ENCODE data around the gene TIGD1. TPM values are rescaled to one million over a fixed set of nuclear protein-coding genes. Genes with fewer than 3 reads are reported as not detected.
A peak's percentile ranks its signal among the peaks of the same experiment; 100 is the strongest.

TIGD1 gene
- total RNA-seq, result 1 to 10 TPM; 6.0 to 7.7 TPM

DNA sequence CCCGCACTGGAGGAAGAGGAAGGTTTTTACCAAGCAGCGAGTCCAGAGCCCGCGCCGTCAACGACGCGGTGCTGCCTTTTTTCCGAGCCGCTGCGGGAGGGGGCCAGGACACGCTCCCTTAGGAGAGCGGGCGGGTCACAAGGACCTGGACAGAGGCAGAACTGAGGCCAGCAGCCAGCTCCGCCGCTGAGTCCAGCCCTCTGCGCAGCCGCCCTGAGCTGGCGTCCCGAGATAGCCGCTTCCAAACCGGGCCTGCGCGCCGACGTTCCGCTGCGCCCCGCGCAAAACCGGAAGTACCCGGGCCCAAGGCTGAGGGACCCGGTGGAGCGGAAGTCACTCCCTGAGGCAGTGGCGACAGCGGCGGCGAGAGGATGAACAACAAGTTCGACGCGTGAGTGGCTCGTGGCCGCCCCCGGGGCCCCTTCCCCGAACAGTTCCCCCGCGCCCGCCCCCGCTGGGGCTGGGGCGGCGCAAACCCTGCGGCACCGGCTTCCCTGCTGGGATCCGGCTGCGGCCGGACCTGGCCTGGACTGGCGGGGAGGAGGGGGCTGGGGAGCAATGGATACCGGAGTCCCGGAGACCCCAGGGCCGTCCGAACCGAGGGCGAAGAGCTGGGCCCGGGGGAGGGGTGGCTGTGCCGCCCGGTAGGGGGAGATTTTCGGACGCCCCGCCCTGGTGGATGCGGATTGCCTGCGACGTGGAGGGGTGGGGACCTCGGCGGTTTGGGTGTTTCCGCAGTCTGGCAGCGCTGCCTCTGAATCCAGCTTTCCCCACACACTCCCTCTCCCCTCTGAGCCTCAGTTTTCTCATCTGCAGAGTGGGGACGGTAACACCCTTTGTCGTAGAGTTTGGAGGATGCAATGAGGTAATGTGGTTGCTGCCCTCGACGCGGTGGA is at the start of gene TIGD1, which contains the start of gene EIF4E2:
Gene TIGD1 (minus strand): TSS at position 204 of the 896 bp plus-strand sequence. CDS start 675 bp downstream, outside the sequence.
Gene EIF4E2 (plus strand): TSS at position 336 of the 896 bp plus-strand sequence. CDS start 36 bp downstream, at position 372.
- Mint-ChIP-seq H3K36me3 (ENCODE audit: low read depth) (peaks cover 89% of the 10 kb centered on the region), H3K4me1 (peaks cover 50% of the 10 kb centered on the region), H3K4me3 (peak within 1 kb of the TSS; percentile 99), H3K9me3 (no peaks in the 10 kb centered on the region), H3K27ac (peak within 1 kb of the TSS; percentile 99), H3K27me3 (no peaks in the 10 kb centered on the region)
- peak; percentile 94 for ATAC-seq (replicated peaks)

DNA sequence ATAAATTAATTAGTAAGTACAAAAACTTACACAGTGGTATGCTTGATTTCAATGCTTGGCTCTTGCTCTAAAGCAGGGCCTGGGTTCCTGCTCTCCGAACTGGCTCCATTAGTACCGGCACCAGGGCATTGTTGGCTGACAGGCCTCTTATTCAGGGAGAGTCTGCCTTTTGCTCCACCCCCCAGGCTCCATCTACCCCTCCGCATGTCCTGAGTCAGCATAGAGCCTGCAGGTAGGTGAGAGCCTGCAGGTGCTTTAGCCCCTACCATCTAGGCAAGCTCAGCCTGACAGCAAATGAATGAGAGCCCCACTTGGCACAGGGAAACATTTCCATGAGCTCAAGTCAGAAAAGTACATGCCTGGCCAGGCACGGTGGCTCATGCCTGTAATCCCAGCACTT is 47.9 kb upstream of the TIGD1 start:
- Mint-ChIP-seq H3K27ac (no peak overlapping the region), H3K9me3 (no peaks in the 10 kb centered on the region), H3K36me3 (ENCODE audit: low read depth) (no peaks in the 10 kb centered on the region), H3K4me1 (peaks cover 2% of the 10 kb centered on the region), H3K27me3 (no peaks in the 10 kb centered on the region), H3K4me3 (no peak overlapping the region)
- no peak for ATAC-seq (replicated peaks)

DNA sequence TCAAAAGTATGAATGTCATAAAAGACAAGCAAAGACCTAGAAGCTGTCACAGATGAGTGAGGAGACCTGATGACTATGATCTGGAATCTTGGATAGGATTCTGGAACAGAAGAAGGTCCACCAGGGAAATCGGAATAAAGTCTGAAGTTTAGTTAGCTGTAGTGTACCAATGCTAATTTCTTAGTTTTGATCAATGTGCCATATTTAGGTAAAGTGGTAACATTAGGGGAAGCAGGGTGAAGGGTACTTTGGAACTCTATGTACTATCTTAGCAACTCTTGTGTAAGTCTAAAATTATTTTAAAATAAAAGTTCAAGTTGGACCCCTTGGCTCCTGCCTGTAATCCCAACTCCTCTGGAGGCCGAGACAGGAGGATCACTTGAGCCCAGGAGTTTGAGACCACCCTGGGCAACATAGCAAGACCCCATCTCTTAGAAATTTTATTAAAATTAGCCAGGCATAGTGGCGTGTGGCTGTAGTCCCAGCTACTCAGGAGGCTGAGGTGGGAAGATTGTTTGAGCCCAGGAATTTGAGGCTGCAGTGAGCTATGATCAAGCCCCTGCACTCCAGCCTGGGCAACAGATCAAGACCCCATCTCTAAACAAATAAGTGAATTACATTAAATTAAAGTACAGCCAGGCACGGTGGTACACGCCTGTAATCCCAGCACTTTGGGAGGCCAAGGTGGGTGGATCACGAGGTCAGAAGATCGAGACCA is 47.2 kb upstream of the TIGD1 start:
- no peaks in the 10 kb centered on the region for H3K27me3 Mint-ChIP-seq
- no peaks in the 10 kb centered on the region for H3K9me3 Mint-ChIP-seq
- no peak for ATAC-seq (replicated peaks)
- no peaks in the 10 kb centered on the region for H3K36me3 Mint-ChIP-seq (ENCODE audit: low read depth)
- H3K4me3 Mint-ChIP-seq, result no peak overlapping the region
- H3K4me1 Mint-ChIP-seq, result peaks cover 8% of the 10 kb centered on the region
- no peak overlapping the region for H3K27ac Mint-ChIP-seq

DNA sequence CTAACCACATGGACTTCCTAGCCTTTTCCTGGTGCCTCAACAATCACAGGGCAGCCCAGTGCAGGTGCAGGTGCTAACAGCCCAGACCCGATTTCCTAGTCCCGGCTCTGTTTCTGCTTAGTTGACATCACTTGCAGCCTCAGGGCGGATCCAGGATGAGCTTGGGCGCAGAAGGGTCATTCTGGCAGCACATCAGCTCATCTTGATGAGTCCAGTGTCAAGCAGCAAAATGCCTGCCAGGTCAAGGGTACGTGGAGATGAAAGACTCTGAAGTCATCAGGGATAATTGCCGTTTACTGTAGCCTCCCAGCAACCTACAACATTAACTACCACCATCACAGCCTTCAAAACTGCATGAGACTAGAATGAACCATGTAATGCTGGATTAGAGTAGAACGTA is 43.6 kb upstream of the TIGD1 start:
- Mint-ChIP-seq H3K36me3 (ENCODE audit: low read depth) (no peaks in the 10 kb centered on the region), H3K4me1 (peaks cover 8% of the 10 kb centered on the region)

DNA sequence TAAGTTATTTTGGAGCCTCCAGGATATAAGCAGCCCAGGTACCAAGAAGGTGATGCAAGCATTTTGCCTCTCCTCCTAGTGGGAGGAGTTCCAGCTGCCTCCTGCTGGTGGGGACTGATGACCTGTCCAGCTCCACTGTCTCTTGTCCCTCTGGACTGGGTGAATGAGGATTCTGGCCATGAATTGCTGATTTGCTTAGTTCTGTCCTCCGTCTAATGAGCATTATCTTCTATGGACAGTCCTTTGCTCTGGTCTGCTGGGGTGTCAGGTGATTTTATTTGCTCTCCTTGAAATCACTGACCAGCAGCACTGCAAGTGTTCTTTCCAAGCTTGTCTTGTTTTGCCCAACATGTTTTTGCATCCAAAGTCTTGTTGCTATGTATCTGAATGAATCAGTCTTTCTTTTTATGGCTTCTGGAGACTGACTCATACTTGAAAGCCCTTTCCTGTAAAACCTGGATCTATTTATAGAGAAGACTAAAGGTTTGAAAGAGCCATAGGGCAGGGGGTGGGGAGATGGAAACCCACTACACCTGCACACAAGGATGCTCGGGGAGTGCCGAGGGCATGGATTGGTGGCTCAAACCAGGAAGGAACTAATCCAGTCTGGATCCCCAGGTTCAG is 42.5 kb upstream of the TIGD1 start:
- H3K4me1 Mint-ChIP-seq, result peaks cover 11% of the 10 kb centered on the region
- peak overlapping the region; percentile 23 for H3K4me3 Mint-ChIP-seq
- peak; percentile 93 for ATAC-seq (replicated peaks)
- H3K27ac Mint-ChIP-seq, result peak overlapping the region; percentile 89
- no peaks in the 10 kb centered on the region for H3K36me3 Mint-ChIP-seq (ENCODE audit: low read depth)
- no peaks in the 10 kb centered on the region for H3K9me3 Mint-ChIP-seq
- no peaks in the 10 kb centered on the region for H3K27me3 Mint-ChIP-seq

More for the DNA sequence above, 43.6 kb upstream of the TIGD1 start:
- H3K9me3 Mint-ChIP-seq, result no peaks in the 10 kb centered on the region
- no peaks in the 10 kb centered on the region for H3K27me3 Mint-ChIP-seq
- H3K27ac Mint-ChIP-seq, result no peak overlapping the region
- no peak for ATAC-seq (replicated peaks)
- H3K4me3 Mint-ChIP-seq, result no peak overlapping the region

DNA sequence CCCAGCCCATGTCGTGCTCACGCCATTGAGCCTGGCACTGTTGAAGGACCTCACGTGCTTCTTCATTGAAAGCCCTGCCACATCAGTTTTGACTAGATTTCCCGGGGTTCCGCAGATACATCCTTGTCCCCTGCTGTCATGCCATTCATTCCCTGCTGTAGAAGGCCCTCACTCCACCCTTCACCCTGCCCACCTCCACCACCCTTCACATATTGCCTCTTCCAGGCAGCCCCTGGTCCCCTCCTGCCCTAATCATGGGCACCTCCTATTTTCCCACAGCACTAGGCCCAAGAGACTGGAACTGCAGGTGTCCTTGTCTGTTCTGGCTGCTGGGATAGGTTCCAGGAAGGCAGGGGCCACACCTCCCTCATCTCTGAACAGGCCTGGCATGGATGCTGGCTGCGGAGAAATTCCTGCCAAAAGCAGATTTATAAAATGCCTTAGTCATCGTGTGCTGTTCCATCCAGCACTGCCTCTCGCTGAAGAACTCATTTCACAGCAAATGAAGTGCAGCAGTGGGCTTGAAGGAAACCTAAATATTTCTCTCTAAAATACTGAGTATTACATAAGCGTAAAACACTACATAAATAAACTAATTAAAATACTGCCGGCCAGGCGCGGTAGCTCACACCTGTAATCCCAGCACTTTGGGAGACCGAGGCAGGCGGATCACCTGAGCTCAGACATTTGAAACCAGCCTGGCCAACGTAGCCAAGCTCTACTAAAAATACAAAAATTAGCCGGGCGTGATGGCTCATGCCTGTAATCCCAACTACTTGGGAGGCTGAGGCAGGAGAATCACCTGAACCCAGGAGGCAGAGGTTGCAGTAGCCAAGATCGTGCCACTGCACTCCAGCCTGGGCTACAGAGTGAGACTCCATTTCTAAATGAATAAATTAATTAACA is 38.6 kb upstream of the TIGD1 start:
- H3K4me1 Mint-ChIP-seq, result peaks cover 11% of the 10 kb centered on the region
- no peaks in the 10 kb centered on the region for H3K9me3 Mint-ChIP-seq
- H3K27me3 Mint-ChIP-seq, result no peaks in the 10 kb centered on the region
- H3K27ac Mint-ChIP-seq, result no peak overlapping the region
- H3K4me3 Mint-ChIP-seq, result no peak overlapping the region
- H3K36me3 Mint-ChIP-seq (ENCODE audit: low read depth), result peaks cover 7% of the 10 kb centered on the region
- ATAC-seq (replicated peaks), result no peak

DNA sequence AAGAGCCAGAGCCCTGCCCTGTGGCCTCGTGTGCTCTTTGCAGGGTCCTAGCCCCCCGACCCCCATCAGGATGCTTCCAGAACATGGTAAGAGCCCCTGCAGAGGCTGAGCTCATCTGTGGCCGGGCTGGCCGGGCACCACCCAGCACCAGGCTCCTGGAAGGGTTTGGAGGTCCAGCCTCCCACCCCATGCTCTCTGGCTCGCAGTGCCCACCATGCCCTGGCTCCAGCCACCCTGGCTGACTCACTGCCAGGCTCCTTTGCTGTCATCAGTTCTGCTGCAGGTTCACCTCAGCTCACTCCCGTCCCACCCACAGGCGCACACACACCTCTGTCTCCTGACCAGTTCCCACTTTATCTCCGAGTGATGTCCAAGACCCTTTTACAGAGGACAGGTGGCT is 37.7 kb upstream of the TIGD1 start:
- Mint-ChIP-seq H3K27ac (no peak overlapping the region), H3K36me3 (ENCODE audit: low read depth) (peaks cover 16% of the 10 kb centered on the region), H3K27me3 (no peaks in the 10 kb centered on the region), H3K4me1 (peaks cover 7% of the 10 kb centered on the region), H3K4me3 (no peak overlapping the region), H3K9me3 (no peaks in the 10 kb centered on the region)
- no peak for ATAC-seq (replicated peaks)

DNA sequence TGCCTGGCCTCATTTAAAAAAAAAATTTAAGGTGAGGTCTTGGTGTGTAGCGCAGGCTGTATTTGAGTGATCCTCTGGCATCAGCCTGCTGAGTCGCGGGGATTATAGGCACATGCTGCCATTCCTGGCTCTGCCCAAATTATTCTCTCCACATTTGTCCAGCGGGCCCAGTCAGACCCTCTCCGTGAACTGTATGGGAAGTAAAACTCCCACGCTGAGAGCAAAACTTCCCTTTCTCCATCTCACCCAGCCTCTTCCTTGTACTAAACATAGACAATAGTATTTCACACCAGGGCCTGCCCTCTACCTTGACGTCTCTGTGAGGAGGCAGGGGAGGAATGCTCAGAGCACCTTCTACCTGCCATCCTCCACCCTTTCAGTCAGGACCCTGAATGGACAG is 37.2 kb upstream of the TIGD1 start:
- no peak for ATAC-seq (replicated peaks)
- Mint-ChIP-seq H3K36me3 (ENCODE audit: low read depth) (peaks cover 21% of the 10 kb centered on the region), H3K4me1 (peaks cover 3% of the 10 kb centered on the region), H3K27ac (no peak overlapping the region), H3K4me3 (no peak overlapping the region), H3K9me3 (no peaks in the 10 kb centered on the region), H3K27me3 (no peaks in the 10 kb centered on the region)

DNA sequence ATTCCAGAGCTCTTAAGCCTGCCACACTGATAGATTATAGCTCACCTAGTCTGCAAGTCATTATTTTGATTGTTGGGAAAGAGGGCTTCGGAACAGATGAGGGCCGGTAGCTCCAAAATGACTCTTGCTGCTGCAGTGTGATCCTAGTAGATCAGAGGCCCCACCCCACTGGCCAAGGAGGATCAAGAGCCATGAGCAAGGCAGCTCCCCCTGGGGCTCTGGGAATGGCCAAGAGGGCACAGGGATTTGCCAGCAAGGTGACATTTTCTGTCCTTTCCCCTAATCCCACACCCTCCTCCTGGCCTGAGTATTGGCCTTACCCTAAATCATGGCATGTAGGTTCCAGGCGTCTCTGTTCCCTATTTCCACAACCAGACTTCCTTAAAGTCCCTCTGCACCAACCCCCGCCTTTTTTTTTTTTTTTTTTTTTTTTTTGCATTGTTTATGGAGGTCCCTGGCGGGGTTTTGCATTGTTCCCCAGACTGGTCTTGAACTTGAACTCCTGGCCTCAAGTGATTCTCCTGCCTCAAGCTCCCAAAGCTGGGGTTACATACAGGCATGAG is 36.7 kb upstream of the TIGD1 start:
- no peaks in the 10 kb centered on the region for H3K27me3 Mint-ChIP-seq
- peaks cover 3% of the 10 kb centered on the region for H3K4me1 Mint-ChIP-seq
- no peaks in the 10 kb centered on the region for H3K9me3 Mint-ChIP-seq
- H3K4me3 Mint-ChIP-seq, result no peak overlapping the region
- no peak for ATAC-seq (replicated peaks)
- H3K36me3 Mint-ChIP-seq (ENCODE audit: low read depth), result peaks cover 26% of the 10 kb centered on the region
- no peak overlapping the region for H3K27ac Mint-ChIP-seq

DNA sequence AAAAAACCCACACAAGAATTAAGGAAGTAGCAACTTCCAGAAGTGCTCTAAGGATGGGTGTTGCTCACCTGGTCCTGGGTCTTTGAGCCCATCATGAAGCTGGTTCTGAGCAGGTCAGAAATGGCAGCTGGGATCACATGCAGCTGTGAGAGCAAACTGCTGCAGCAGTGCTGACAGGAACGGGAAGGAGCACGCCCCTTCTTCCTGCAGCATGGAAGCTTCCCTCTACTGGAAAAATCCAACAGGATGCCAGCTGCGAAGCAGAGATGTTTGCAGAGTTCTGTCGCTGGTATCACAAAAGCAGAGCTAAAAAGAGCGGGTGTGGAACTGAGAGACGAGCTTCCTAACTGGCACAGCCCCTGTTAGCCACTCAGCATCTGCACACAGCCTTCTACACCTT is 33.9 kb upstream of the TIGD1 start:
- Mint-ChIP-seq H3K4me1 (peaks cover 8% of the 10 kb centered on the region), H3K27me3 (no peaks in the 10 kb centered on the region), H3K4me3 (no peak overlapping the region), H3K27ac (no peak overlapping the region), H3K9me3 (no peaks in the 10 kb centered on the region), H3K36me3 (ENCODE audit: low read depth) (peaks cover 44% of the 10 kb centered on the region)
- no peak for ATAC-seq (replicated peaks)

DNA sequence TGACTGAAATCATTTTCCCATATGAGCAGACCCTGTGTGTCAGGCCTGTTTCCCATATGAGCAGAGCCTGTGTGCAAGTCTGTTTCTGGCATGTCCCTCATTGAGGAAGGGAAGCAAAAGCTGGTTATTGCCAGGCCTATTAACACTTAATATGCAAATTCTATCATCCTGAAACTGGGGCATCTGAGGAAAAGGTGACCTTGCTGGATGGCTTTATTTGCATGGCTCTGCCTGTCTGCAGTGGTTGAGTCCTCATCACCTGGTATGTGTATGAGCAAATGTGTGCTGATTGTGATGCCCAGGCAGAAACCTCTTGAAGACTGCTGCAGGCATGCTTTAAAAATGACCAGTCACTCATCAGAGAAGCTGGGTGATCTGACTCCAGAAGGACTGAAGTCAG is 31.4 kb upstream of the TIGD1 start:
- ATAC-seq (replicated peaks), result no peak
- Mint-ChIP-seq H3K27me3 (no peaks in the 10 kb centered on the region), H3K4me1 (peaks cover 5% of the 10 kb centered on the region), H3K27ac (no peak overlapping the region), H3K4me3 (no peak overlapping the region), H3K36me3 (ENCODE audit: low read depth) (peaks cover 65% of the 10 kb centered on the region), H3K9me3 (no peaks in the 10 kb centered on the region)

DNA sequence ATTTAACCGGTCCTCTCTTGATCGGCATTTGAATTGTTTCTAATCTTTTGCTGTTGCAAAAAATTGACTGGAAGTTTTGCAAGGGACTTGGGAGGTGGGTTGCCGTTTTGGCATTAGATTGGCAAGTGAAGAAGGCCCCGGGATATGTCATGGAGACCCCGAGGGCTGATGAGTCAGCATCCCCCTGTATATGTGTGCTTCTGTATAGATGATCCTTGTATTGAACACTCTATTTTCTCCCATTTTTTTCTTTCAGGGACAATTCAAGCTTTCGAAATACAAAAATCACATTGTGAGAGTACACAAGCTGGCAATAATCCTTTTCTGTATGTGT is 30.3 kb upstream of the TIGD1 start:
- Mint-ChIP-seq H3K4me3 (no peak overlapping the region), H3K9me3 (no peaks in the 10 kb centered on the region), H3K4me1 (peaks cover 5% of the 10 kb centered on the region), H3K36me3 (ENCODE audit: low read depth) (peaks cover 75% of the 10 kb centered on the region), H3K27me3 (no peaks in the 10 kb centered on the region), H3K27ac (peak overlapping the region; percentile 18)
- no peak for ATAC-seq (replicated peaks)

DNA sequence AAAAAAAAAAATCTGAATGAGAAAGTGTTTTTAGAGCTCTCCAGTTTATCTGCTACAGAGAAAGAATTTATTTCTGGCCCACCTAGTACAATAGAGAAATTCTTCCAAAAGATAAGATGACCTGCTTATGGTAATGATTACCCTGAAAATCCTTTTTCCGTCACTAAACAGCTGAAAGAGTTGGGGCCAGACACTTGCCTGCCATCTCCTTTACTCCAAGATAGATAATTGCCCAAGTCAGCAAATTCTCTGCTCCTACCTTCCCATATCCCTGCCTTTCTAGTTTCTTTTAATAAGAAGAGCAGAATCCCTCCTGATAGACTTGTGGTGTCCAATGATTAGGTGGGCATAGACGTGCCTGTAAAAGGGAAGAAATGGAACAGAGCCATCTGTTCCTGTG is 28.3 kb upstream of the TIGD1 start:
- Mint-ChIP-seq H3K4me1 (peaks cover 5% of the 10 kb centered on the region), H3K36me3 (ENCODE audit: low read depth) (peaks cover 84% of the 10 kb centered on the region), H3K27me3 (no peaks in the 10 kb centered on the region), H3K4me3 (no peak overlapping the region), H3K27ac (no peak overlapping the region), H3K9me3 (no peaks in the 10 kb centered on the region)
- ATAC-seq (replicated peaks), result no peak

DNA sequence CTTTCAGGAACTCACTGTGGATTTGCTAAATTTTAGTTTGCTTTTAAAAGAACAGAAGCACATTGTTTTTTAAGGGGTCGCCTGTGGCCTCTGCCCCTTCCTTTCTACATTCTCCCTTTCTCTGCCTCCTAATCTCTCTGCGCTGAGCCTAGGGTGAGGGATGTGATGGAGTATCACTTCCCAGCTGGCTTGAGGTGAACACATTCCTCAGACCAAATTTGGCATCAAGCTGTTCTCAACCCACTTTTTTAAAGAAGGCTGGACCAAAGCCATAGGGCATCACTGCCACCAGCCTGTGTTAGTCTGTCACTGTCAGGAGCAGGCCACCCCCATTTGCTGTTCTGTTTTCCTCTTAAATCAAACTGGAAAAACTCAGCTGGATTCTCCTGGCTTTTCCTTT is 27.5 kb upstream of the TIGD1 start:
- no peaks in the 10 kb centered on the region for H3K27me3 Mint-ChIP-seq
- no peak for ATAC-seq (replicated peaks)

More for the DNA sequence above, 27.5 kb upstream of the TIGD1 start:
- Mint-ChIP-seq H3K27ac (no peak overlapping the region), H3K4me1 (peaks cover 5% of the 10 kb centered on the region), H3K36me3 (ENCODE audit: low read depth) (peaks cover 84% of the 10 kb centered on the region), H3K4me3 (no peak overlapping the region), H3K9me3 (no peaks in the 10 kb centered on the region)
